HG03159 (cell line): ENCODE data around the gene PHLDB2.

Source experiments
- ATAC-seq: cut with Tn5 transposase; IDR thresholded peaks from one replicate; pipeline ENCODE4 v1.9.1; 2021; ENCODE audit warnings: mild to moderate bottlenecking, moderate library complexity; ENCODE audit not compliant: unreplicated experiment

PHLDB2 gene

DNA sequence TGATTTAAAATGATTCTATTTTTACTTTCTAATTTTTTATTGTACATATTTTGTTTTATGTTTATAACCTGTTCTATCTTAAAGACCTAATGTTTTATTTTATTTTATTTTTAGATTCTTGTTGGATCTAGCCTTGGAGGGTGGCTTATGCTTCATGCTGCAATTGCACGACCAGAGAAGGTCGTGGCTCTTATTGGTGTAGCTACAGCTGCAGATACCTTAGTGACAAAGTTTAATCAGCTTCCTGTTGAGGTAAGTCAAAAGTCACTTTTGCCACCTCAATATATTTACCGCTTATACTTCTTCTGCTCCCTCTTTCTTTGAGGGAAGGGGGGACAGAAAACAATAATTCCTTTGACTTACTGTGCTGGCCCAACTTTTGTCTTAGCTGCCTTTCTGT is 127.7 kb downstream of the PHLDB2 start:
- ATAC-seq, result no peak

DNA sequence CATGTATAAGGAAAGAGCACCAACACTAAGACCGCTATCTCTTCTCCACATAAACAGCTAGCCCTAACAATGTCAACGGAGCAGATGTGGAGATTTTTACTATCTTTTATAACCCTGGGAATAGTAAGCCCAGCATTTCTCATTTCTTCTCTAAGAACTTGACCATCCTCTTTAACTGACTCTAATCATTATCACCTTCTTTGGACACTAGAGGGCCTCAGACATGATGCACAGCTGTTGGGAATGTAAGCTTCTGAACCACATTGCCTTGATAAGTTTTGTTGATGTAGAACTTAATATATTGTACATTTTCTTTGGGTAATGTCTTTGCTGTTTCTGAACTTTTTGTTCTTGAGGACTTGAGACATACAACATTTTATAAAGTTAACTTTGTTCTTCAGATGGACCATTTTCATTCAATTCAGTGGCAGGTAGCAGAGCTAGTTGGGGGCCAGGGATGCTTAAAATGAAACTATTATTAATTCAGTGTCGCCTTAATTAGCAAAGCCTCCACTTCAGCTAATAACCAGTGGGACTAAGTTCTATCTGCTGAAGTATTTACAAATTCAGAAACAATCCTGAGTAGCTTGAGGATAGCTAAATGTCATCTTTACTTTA is 130.1 kb downstream of the PHLDB2 start:
- ATAC-seq, result peak; percentile 91

DNA sequence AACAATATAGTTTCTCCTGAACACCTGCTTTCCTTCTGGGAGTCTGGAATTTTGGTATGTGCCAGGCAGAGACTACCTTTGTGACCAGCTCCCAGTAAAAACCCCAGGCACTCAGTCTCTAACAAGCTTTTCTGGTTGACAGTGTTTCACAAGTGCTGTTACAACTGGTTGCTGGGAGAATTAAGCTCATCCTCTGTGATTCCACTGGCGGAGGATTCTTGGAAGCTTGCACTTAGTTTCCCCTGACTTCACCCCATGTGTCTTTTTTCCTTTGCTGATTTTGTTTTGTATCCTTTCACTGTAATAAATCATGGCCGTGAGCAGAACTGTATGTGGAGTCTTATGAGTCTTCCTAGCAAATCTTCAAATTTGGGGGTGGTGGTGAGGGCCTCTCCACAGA is 134.0 kb downstream of the PHLDB2 start:
- ATAC-seq, result no peak

DNA sequence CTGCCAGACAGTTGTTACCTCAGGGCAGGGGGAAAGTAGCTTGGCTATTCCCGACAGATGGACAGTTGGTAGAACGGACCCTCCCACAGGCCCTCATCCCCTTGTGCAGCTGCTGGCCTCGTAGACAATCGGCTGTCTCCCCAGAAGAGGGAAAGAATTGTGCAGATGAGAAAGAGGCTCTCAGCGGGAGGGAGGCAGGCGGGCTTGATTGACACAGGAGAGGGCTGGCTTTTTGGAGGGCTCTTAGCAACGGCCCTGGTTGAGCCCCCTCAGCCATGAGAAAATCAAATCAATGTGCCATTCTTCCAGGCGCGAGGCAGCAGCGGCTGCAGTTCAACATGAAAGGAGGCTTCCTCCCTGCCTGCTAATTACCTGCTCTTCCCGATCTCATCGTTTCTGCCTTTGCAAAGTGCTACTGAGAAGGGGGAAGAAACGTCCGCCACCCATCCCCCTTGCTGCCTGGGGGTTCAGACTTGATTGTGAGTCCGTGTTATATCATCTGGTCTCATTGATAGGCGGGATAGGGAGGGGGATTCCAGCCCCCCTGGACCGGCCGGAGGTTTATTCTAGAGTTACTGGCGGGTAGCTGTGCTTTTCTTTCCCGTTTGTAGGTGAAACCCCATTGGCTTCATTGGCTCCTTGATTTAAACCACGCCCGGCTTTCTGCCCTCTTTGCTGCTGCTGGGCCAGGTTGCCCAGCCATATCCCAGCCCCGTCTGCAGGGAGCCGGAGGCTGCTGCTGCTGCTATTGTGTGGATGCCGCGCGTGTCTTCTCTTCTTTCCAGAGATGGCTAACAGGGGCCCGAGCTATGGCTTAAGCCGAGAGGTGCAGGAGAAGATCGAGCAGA is 139.8 kb downstream of the PHLDB2 start, which contains the start of gene TAGLN3:
Gene TAGLN3, plus strand, starts transcription at position 287 of the 848 bp plus-strand sequence. Its CDS starts 501 bp downstream, at position 788.
- no peak for ATAC-seq

DNA sequence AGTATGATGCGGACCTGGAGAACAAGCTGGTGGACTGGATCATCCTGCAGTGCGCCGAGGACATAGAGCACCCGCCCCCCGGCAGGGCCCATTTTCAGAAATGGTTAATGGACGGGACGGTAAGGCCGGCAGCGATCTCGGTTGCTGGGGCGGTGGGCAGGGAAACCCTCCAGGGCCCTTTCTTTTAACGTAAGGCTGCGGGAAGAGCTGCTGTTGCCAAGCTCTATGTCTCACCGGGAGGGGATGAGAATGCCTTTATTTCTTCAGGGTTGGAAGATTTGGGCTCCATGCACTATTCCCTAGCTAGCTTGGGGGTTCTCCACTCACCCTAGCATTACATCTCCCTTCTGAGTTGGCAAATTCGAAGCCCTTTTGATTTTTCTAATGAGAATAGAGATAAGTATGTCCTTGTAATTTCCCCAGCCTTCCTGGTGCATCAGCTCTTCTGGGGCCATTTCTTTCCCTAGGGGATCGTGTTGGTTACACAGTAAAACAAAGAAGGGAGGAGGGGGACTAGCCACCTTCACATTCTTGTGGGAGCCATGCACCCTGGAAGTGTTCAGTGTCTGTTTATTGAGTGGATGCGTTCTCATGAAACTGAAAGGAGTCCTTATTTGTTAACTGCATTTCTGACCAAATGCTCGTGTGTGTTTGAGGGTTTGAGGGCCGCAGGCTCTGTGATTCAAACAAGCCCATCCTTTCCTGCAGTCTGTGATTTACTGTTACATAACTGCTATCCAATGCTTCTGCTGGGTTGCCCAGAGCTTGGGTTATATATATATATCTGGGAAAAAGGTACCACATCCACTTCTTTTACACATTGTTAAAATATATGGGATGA is 140.6 kb downstream of the PHLDB2 start:
- ATAC-seq, result no peak

DNA sequence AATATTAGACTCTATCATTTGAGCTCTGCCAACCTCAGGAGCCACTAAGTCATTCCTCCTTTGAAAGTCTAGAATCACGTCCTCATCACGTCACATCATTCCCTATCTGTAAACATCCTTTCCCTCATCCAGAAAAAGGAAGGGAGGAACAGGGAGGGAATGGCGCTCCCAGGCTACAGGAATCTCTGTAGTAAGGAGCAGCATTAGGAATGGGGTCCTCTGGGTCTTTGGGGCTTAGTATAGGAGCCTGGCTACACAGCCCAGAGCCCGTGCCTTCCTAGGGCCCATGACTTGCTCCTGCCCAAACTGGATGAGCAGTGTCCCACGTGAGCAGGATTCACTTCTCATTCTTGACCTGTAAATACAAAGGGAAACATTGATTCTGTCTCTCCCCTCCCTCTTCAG is 141.3 kb downstream of the PHLDB2 start:
- ATAC-seq, result no peak

DNA sequence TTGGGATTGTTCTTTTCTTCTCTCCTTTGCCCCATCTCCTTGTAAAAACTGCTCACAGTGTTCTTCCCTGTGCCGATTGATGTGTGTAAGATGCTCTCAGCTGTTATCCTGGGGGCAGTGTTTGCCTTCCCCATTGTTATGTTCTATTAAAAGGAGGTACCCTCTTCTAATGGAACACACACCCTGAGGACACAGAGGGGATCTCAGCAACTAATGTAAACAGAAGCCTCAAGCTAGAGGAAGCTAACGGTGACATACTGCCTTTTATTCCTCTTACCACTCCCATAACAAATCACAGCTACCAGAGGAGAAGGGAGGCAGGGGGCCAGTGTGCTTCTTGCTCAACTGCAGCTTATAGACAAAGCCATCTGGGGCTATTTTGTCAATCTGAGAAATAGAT is 141.9 kb downstream of the PHLDB2 start:
- no peak for ATAC-seq

DNA sequence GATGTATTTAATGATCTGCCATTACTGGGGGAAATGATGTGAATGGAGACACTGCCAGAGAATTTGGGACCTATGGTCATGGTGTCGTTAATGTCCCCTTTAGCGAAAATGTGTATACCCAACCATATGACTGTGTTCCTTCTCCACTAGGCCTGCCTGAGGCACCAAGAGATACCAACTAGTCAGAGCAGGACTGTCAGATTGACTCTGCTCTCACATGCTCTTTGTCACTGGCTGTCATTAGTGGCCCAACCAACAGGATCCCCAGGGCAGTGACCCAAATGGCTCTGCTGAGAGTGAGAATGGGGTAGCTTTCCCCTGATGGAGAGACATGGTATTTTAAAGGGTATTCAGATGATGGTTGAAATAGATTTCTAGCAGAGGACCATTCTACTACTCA is 142.5 kb downstream of the PHLDB2 start:
- no peak for ATAC-seq

DNA sequence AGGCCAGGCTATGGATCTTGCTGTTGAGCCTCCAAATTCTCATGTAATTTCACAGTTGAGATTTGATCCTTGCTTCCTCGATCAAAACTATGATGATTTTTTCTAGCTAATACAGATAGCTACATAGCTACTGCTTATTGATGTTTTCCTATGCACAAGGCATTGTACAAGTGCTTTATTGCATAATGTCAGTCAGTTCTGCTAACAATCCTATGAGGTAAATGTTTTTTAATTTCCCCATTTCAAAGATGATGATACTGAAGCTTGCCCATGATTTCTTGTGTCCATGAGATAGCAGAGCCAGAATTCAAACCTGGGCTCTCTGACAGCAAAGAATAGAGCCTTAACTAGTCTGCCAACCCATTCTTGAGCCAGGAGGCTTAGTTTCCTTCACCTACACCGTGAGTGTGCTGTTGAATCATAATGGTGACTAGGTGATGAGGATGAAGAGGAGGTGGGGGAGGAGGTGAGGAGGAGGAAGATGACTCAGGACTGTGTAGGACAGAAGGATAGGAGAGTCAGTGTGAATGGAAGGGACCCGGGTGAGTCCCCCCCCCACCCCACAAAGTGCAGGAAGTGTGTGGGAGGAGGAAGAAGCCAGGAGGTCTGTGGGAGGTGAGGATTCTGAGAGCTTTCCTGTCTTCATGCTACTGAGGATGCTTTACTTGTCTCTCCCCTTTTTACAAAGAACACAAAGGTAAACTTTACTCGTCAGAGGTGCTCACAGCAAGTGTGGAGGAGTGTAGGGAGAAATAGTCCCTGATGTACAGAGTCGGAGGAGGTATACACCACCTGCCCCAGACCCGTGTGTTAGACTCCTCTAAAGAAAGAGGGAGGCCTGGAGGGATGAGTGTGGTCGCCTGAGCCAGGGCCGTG is 143.3 kb downstream of the PHLDB2 start:
- no peak for ATAC-seq

DNA sequence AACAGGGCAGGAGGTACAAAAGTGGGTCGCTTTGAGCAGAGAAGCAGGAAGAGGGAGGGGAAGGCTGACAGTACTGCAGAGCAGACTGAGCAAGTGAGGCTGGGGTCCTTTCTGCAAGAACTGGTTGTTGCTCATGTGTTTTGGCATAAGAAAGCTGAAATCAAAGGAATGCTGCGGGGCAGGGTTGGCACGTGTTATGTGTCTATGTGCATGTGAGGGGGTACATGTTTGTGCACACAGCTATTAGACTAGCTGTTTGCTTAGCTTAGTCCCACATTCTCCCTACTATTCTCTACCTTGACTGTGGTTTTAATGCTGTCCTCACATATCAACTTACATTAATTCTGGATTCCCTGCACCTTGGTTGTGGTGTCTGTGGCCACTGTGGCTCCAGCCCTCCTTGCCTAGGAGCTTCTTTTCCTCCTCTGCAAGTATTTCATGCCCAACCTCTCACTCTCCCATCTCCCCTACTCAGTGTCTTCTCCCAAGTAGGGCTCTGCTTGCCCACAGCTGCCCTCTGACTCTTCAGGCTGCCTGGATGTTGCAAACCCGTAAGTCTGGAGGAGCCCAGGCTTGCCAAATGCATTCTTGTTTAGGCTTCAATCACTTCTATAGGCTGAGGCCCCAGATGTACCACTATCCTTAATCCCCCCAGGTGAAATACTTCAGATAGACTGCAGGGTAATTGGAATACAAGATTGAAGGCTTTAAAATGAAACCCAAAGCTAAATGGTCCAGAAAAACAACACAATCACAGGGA is 144.4 kb downstream of the PHLDB2 start:
- no peak for ATAC-seq

DNA sequence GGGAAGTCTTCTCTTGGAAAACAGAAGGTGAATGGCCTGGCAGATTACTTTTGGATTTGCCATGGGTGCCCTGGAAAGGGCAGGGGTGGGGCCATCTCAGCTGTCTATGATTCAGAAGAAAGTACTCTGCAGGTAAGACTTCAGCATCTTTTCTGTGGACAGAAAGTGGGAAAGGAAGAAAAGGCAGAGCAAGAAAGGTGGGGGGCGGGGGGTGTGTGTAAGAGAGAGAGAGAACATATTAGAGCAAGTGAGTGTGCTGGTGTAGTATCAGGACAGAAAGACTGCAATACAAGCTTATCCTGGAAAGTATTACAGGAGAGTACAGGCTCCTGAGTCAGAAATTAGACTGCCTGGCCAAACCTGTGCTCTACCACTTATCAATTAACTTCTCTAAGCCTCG is 145.1 kb downstream of the PHLDB2 start:
- ATAC-seq, result no peak

DNA sequence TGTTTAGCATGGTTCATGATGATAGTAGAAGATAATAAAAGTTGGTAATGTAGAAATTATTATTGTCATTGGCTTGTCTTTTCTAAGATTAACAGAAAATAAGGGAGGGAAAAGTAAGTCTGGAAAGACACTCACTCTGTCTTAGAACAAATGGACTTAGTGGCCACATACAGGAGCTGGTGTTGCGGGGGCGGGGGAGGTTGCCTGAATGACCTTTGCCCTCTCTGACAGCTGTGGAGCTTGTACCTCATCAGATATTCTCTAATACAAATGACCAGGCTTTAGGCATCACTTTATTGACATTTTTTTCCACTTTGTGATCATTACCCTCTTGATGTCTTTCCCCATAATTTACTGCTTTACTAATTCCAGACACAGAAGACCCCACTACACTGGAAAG is 145.6 kb downstream of the PHLDB2 start:
- ATAC-seq, result no peak

DNA sequence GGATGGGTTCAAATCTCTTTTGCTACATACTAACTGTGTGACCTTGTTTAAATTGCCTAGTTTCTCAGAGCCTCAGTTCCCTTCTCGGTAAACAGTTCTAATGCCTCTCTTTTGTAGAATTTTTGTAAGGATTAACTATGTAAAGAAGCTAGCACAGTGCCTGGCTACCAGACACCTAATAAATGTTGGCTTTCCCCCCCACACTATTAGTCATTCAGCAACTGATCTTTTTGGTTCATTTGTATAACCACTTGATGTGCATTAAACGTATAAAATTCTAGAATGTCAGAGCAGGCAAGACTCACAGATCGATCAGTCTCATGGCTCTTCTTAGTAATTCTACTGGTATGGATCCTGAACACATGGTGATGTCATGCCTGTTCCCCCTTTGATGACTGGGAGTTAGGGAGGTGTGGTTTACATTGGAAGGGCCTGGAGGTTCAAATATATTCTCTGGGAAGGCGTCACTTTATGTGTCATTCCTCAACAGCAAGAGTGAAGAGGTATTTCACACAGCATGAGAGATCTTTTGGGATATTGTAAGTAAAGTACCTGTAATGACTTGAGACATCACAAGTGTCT is 146.1 kb downstream of the PHLDB2 start:
- no peak for ATAC-seq

DNA sequence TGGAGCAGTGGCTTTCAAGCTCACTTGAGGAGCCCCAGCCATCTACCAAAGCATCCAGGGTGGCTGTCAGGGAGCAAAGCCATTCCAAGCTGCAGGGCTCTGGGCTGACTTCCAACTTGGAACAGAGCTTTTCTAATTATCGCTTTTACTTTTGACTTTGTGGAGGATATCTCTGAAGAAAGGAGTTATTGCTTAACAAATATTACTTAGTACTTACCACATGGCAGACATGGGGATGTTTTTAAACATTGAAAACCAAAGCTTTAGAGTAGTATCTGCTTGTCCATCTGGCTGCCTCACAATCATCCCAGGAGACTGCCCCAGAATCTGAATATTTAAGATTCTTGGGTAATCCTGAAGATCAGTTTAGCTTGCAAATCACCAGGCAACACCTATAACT is 148.6 kb downstream of the PHLDB2 start:
- ATAC-seq, result no peak

DNA sequence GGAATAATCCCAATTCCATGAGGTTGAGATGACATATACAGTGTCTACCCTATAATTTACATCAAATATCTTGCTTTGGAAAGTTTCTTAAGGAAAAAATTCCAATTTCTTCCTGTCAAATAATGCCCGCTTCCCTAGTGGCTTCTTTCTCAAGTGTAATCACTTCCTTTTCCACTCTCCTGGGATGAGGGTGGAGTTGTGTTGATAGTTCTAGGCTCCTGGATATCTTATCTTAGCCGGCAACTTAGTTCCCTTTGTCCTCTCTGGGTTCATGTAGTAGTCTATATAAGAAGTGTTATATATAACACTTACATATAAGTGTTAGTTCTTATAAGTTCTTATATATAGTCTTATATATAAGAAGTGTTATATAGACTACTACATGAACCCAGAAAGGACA is 150.6 kb downstream of the PHLDB2 start:
- no peak for ATAC-seq

DNA sequence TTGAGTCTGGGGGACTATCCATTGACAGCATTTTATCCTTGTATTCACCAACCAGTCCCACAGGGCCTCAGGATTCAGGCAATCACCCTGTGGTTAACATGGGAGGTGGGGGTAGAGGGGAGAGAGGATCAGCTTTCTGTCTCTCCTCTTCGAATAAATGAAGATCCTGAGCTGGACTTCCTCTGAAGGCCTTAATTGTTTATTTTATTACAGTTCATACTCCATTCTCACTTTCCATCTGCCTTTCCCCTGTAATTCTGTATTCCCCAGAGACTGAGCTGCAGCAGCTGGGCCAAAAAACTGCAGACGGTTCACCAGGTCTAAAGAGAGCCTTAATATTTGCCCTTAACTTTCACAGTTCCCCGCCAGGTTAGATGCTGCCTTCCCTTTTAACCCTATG is 151.6 kb downstream of the PHLDB2 start:
- ATAC-seq, result no peak

DNA sequence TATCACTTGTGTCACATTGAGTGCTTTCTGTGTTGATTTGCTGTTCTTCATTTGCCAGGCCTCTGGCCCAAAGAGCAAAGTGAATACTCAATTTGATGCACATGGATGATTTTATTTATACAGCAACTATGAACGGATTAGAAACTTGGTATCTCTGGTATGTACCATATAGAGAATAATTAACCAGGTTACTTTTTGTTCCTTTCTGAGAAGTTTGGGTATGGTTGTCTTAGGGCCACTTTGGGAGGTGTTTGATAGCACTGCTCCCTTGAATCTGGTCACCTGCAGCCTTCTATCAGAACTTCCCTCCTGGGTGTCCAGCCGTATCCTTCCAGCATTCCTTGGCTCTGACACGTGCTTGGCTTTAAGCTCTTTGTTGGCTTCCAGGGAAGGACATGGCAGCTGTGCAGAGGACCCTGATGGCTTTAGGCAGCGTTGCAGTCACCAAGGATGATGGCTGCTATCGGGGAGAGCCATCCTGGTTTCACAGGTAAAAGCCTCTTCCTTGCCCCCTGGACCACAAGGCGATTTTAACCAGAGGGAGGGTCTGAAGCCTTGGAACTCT is 152.4 kb downstream of the PHLDB2 start:
- ATAC-seq, result no peak

DNA sequence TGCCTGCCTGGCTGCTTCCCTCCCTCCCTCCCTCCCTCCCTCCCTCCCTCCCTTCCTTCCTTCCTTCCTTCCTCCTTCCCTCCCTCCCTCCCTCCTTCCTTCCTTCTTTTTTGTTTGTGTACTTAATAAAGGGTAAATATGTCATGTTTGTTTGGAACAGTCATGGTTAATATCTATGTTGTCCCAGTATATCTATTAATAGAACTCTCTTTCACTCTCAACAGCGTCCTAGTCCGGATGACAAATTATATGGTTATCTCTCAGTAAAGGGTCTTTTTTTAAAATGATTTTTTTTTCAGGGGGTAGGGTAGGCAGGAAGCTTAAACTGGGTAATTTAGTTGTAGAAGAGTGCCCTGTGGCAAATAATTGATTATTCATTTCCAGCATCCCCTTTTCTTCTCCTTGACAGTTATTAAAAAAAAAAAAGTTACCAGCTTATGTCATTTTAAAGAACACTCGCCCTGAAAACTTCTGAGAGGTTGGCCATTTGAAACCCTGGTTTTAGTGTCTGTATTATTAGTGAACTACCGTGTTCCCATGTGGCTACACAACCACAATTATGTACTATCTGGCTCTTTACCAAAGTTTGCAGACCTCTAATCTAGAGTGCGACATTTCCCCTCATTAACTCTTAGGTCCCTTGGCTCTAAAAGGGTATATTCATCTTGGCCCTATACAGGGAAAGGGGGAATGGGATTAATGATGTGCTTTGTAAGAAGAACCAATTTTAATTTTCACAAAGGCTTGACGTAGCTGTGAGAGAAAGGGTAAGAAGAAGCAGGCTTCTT is 153.3 kb downstream of the PHLDB2 start:
- no peak for ATAC-seq
